ENCODE results near the gene SYNDIG1.

SYNDIG1 gene

GRCh38 chr20:24589815-24590177, 120.4 kb downstream of the SYNDIG1 start:
- no peak for DNase-seq

- peak; percentile 5 for DNase-seq
Observed at GRCh38 chr20:24590178-24590982, 121.0 kb downstream of the SYNDIG1 start.

GRCh38 chr20:24597051-24597450, 127.6 kb downstream of the SYNDIG1 start:
- DNase-seq = no peak

GRCh38 chr20:24598346-24598745, 128.9 kb downstream of the SYNDIG1 start:
- DNase-seq = no peak

GRCh38 chr20:24598996-24599395, 129.6 kb downstream of the SYNDIG1 start:
- DNase-seq = no peak

- DNase-seq = no peak
Observed at GRCh38 chr20:24600012-24600411, 130.6 kb downstream of the SYNDIG1 start.

- no peak for DNase-seq
Observed at GRCh38 chr20:24603454-24603853, 134.0 kb downstream of the SYNDIG1 start.

- no peak for DNase-seq
Observed at GRCh38 chr20:24604966-24605665, 135.7 kb downstream of the SYNDIG1 start.

- DNase-seq = no peak
Observed at GRCh38 chr20:24605937-24606455, 136.6 kb downstream of the SYNDIG1 start.

GRCh38 chr20:24607402-24607801, 138.0 kb downstream of the SYNDIG1 start:
- DNase-seq = no peak

- DNase-seq = no peak
Observed at GRCh38 chr20:24608926-24609667, 139.7 kb downstream of the SYNDIG1 start.

GRCh38 chr20:24609757-24610156, 140.3 kb downstream of the SYNDIG1 start:
- no peak for DNase-seq

GRCh38 chr20:24610341-24611115, 141.1 kb downstream of the SYNDIG1 start:
- no peak for DNase-seq

GRCh38 chr20:24611360-24612140, 142.1 kb downstream of the SYNDIG1 start:
- DNase-seq = no peak

GRCh38 chr20:24612799-24613775, 143.7 kb downstream of the SYNDIG1 start:
- no peak for DNase-seq

GRCh38 chr20:24614341-24614740, 144.9 kb downstream of the SYNDIG1 start:
- no peak for DNase-seq

GRCh38 chr20:24615353-24615752, 145.9 kb downstream of the SYNDIG1 start:
- DNase-seq = no peak

GRCh38 chr20:24616258-24617079, 147.0 kb downstream of the SYNDIG1 start:
- no peak for DNase-seq

GRCh38 chr20:24617080-24617432, 147.6 kb downstream of the SYNDIG1 start:
- no peak for DNase-seq

Data from NCI-H146 (cell line).